ENCODE measurements around the gene DGCR6.
"Not testable (repeated sequence)": the region's sequence is repeated elsewhere in the genome, so short reads cannot be mapped to it uniquely, and the experiment has no call there.

The DGCR6 gene

GRCh38 chr22:18961201-18961600 lies 55.1 kb downstream of the DGCR6 start:
- DNase-seq, result not testable (repeated sequence)
